GM15510 (cell line): ENCODE data around the gene UBASH3B.

Experiments used
- POLR2A ChIP-seq: IDR thresholded peaks from 3 replicates; pipeline ENCODE4 v1.6.1; 2011; ENCODE audit warnings: borderline replicate concordance; ENCODE audit not compliant: insufficient read length; ENCODE audit errors: extremely low read depth

Gene UBASH3B

GRCh38 chr11:122707111-122707510, 51.6 kb downstream of the UBASH3B start:
- TF ChIP-seq POLR2A: no peak

DNA sequence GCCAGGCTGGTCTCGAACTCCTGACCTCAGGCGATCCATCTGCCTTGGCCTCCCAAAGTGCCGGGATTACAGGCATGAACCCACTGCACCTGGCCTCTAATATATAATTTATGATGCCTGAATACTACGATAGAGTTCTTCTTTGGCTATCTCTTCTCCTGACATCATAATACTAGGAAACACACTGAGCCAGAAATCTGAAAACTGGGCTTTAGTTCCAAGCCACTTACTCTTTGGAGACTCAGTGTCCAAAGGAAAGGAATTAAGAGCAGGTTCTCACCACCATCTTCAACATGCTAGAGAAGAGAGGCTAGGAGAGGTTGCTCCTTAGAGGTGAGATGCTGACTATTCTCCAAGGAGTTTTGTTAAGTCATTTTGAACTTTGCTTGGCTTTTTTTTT, 52.4 kb downstream of the UBASH3B start:
- TF ChIP-seq POLR2A: no peak

GRCh38 chr11:122709039-122709760, 53.7 kb downstream of the UBASH3B start:
- TF ChIP-seq POLR2A: no peak

- no peak for TF ChIP-seq POLR2A
Observed at GRCh38 chr11:122711362-122711761, 55.8 kb downstream of the UBASH3B start.

GRCh38 chr11:122711831-122712381, 56.4 kb downstream of the UBASH3B start:
- no peak for TF ChIP-seq POLR2A

DNA sequence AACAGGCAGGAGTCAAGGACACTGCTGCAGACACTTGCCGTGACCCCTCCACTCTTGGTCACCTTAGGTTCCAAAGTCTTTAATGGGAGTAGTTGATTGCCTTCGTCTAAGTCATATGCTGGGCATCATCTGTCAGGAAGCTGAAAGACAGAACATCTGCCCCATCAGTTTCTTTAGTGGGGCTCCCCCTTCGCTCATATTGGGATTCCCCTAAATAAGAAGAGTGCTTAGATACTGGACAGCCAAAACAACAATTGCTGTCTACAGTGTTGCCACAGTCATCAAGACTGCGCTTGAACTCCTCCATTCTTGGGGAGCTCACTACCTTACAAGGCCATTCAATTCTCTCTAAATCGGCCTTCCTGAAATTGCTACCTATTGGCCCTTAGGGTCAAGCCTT, 58.5 kb downstream of the UBASH3B start:
- TF ChIP-seq POLR2A: no peak

DNA sequence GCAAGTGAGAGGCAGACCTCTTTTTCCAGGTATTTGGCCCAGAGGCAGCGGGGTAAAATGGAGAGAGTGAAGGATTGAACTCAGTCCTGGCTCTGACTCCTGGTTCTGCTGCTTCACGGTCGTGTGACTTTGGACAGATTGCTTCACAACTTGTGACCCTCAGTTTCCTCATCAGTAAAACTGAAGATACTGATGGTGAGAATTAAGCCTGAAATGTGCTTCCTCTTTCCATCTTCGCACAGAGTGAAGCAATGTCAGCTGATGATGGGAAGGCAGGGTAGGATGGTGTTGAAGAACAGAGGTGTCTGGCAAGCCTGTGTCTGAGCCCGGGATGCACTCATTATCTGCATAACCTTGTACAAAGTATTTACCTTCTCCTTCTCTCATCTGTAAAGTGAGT, 59.0 kb downstream of the UBASH3B start:
- TF ChIP-seq POLR2A: no peak

DNA sequence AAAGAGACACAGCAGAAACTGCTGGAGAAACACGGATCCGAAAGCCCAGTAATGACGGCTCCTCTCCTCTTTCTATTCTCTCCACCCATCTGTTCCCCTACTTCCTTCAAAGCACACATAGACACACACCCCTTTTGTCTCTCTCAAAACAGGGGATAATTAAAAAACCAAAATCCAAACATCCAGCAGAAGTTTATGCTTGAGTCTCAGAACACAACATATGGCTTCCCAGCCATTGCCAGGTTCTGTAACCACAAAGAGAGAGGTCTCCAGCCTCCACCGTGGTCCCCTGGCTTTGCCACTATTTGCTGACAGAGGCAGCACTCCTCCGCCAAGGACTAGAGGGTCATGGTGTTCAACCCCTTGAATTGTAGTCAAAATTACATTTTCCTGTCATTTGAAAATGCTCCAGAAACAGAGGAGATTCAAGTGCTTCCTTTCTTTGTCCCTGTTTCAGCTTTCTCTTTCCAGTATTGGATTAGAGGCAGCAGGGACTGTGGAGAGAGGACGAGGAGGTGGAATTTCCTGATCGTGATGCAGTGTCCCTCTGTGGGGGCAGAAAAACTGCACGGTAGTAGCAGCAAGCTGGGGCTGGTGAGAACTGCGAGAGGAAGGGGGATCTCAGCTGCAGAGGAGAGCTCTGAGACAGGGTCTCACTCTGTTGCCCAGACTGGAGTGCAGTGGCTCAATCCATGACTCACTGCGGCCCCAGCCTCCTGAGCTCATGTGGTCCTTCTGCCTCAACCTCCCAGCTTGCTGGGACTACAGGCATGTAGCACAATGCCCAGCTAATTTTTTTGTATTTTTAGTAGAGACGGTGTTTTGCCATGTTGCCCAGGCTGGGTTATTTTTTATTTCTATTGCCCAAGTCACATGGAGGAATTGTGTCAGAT, 60.3 kb downstream of the UBASH3B start:
- TF ChIP-seq POLR2A: no peak

DNA sequence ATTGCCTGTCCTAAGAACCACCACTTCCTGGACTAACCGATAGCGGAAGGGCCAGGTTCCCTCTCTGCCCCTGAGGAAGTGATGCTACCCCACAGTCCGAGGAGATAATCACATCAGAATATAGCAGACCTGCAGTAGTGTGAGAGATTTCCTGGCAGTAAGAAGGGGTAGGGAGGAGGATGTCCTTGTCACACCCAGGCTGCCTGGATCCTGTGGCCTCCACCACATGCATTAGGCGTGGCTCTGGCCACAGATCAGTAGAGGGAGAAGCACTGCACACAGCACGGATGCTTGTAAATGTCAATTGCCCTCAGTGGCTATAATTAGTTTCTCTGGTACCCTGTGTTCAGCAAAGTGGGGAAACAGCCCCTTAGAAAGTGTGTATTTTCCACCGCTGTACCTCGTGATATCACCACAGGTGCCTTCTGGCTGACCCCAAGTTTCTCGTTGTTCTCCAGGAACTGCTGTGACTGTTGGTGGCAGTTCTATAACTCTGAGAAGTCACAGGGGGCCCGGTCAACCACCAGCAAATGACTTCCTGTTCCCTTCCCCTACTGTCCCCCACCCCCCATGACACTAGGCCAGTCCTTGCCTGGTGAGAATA, 61.8 kb downstream of the UBASH3B start:
- TF ChIP-seq POLR2A: no peak

DNA sequence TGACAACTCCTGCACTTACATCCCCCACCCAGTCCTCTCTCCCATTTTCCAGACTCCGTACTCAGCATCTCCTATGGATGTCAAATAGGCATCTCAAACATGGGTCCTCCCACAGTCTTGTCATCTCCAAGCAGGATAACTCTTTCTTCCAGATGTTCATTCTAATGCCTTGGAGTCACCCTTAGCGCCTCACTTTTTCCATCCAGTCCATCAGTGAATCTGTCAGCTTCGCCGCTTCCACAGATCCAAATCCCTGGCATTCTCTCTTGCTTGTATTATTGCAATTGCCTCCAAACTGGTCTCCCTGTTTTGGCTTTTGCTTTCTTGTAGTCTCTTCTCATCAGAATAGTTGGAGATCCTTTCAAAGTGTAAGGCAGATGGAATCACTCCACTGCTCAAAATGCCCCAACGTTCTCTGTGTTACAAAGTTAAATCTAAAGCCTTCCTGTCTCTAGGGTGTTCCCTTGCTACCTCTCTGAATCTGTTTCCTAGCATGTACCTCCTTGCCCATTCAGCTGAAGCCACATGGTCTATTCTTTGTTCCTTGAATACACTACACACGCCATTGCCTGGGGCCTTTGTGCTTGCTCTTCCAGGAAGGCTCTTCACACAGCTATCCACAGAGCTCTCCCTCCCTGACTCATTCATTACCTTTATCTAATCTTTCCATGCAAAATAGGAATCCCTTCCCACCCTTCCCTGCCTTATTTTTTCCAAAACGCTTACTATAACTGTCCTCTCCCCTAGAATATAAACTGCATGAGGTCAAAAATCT, 64.8 kb downstream of the UBASH3B start:
- no peak for TF ChIP-seq POLR2A

DNA sequence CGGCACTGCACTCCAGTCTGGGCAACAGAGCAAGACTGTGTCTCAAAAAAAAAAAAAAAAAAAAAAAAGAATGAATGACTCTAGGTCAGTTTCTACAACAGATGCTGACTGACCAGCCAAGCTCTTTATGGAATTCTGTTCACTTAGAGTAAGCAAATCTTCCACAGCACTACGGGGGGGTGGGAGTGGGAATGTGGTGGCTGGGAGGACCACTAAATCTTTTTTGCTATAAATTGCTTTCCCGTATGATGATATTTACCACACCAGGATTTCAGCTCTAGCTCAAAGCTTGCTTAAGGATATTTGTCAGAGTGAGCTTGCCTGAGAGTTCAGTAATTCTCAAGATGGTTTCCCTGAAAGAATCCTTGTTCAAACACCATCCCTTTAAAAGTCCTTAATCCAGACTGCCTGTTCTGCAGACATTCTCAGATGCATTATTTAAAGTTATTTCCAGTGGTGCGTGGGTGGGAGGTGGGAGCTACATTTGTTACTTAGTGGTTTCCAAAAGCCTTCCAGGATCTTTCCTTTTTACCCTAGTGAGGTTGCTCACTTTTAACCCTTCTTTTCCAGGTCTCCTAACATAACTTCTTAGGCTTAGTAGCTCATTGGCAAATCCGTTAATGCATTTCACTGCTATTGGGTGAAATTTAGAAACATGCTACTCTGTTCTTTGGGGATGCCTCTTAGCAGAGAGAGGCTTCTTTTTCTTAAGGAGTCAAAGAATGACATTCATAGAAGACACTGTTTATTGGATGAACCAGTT, 65.9 kb downstream of the UBASH3B start:
- TF ChIP-seq POLR2A: no peak

GRCh38 chr11:122721964-122722266, 66.4 kb downstream of the UBASH3B start:
- TF ChIP-seq POLR2A: no peak

DNA sequence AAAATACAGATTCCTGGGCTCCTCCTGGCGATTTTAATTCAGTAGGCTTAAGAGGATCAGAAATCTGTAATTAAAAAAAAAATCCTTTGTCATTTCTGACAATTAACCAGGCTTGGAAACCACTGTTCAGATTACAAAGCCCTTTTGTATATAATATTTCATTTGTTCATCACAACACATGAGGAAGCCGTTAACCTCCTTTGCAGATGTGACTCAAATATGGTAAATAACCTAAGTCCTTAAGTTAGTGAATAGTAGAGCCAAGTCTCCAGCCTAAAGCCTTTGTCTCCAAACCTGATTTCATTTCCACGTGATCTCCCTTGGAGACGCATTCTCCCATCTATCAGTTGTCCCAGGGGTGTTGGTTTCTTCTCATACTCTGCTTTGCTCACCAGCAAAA, 67.6 kb downstream of the UBASH3B start:
- no peak for TF ChIP-seq POLR2A

DNA sequence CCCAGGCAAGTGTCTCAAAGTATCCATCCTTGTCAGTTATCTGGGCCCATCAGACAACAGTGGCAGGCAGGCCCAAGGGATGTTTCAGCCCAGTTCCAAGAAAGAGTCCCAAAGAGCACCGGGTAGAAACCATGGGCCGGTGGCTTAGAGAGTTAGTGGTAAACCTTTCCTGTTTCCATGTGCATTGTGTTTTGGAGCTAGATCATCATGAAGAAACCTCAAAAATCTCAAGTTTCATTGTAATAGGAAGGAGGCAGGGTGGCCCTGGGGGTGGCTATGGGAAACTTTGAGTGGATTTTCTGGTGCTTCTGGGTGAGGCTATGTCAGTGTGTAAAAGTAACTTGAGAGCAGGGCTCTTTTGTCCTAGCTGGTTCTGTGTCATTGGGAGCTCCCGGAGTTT, 68.1 kb downstream of the UBASH3B start:
- no peak for TF ChIP-seq POLR2A
